Panc1 (cell line): ENCODE measurements around the gene RGS12.

ENCODE experiments used
- CTCF ChIP-seq: fragments of 450-650 bp; IDR thresholded peaks from 2 replicates; pipeline ENCODE4 v1.5.1; 2017; ENCODE audit warnings: mild to moderate bottlenecking
- REST ChIP-seq, 2 experiments: IDR thresholded peaks; 2 replicates each; pipeline ENCODE4 v1.6.1; 2011 to 2012; ENCODE audit warnings: low read depth in 2 of 2, control low read depth in 1 of 2, low read length in 1 of 2, mild to moderate bottlenecking in 1 of 2, moderate library complexity in 1 of 2; ENCODE audit not compliant: insufficient read depth in 1 of 2

GRCh38 chr4:3301450-3302172, 8.8 kb downstream of the RGS12 start:
- TF ChIP-seq CTCF: no peak
- TF ChIP-seq REST (IDR thresholded peaks at IDR 0.05; ENCODE audit: insufficient read depth in 1 of 2, low read depth in 2 of 2, low read length in 1 of 2): no peak
